ENCODE data around the gene THOC7. TPM values are rescaled to one million over a fixed set of nuclear protein-coding genes. Genes with fewer than 3 reads are reported as not detected.

THOC7 gene
- polyA plus RNA-seq, 1 donor from 2014 or later, result 67.4 TPM

DNA sequence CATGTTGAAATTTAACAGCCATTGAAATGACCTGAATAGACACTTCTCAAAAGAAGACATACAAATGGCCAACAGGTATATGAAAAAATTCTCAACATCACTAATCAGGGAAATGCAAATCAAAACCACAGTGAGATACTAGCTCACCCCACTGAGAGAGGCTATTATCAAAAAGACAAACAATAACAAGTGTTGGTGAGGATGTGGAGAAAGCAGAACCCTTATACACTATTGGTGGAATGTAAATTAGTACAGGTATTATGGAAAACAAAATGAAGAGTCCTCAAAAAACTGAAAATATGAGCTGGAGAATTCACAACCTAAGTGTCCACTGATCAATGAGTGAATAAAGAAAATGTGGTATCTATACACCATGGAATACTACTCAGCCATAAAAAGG is 21.5 kb downstream of the THOC7 start:
- H3K4me3 Mint-ChIP-seq, result no peak overlapping the region
- no peak overlapping the region for H3K27ac Mint-ChIP-seq
- H3K27me3 Mint-ChIP-seq, result no peaks in the 10 kb centered on the region
- peaks cover 0 to 2% (median 0%) of the 10 kb centered on the region in 3 donors for H3K9me3 Mint-ChIP-seq
- peaks cover 13% of the 10 kb centered on the region for H3K36me3 Mint-ChIP-seq
- peaks cover 0 to 2% (median 0%) of the 10 kb centered on the region in 3 donors for H3K4me1 Mint-ChIP-seq

DNA sequence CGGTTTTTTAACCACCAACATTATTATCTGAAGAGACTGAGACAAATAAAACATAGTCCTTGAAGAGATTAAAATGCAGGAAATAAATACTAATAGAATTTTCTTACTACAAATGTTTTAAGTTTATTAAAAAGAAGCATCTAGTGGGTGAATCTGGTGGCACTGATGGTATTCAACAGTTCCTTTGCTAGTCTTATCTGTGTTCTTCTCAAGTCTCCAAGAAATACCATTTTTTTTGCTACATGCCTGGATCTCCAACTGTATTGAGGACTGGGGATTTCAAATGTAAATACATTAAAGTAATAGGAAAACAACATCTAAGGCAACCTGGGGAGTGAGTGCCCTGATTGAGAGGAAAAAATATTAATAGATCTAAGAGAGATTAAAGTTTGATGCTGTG is 21.9 kb downstream of the THOC7 start:
- peaks cover 14% of the 10 kb centered on the region for H3K36me3 Mint-ChIP-seq
- peaks cover 0 to 2% (median 0%) of the 10 kb centered on the region in 3 donors for H3K9me3 Mint-ChIP-seq
- H3K27me3 Mint-ChIP-seq, result no peaks in the 10 kb centered on the region
- peaks cover 0 to 2% (median 0%) of the 10 kb centered on the region in 3 donors for H3K4me1 Mint-ChIP-seq
- peak overlapping the region in 1 of 3 donors; percentile 24 for H3K27ac Mint-ChIP-seq
- H3K4me3 Mint-ChIP-seq, result no peak overlapping the region

DNA sequence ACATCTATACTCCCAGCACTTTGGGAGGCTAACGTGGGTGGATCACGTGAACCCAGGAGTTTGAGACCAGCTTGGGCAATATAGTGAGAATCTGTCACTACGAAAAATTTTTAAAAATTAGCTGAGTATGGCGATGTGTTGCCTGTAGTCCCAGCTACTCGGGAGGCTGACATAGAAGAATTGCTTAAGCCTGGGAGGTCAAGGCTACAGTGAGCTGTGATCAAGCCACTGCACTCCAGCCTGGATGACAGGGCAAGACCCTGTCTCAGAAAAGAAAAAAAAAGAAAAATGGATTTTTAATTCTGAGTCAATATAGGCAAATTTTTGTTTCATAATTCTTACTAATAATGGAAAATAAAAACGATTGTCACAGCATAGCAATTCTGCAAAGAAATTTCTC is 31.2 kb downstream of the THOC7 start:
- Mint-ChIP-seq H3K36me3 (peaks cover 16% of the 10 kb centered on the region), H3K27ac (no peak overlapping the region)

DNA sequence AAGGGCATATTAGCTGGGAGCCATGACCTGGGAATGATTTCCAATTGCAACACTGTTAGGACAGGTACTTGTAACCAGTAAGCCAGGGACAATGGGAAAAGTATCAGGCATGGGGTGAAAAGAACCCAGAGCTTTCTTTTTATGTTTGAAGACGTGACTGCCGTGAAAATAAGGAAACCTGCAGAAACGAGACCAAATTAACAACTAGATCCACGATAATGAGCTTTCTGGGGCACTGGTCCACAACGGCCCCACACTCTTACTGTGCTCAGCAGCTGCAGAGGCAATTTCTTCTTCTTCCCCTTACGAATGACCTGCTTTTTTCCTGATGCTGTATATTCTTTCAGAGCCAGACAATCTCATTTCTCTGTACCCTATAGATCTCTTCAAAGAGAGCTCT is 33.1 kb downstream of the THOC7 start:
- H3K27me3 Mint-ChIP-seq, result no peaks in the 10 kb centered on the region
- H3K27ac Mint-ChIP-seq, result no peak overlapping the region
- H3K4me3 Mint-ChIP-seq, result no peak overlapping the region

More for the DNA sequence above, 31.2 kb downstream of the THOC7 start:
- H3K9me3 Mint-ChIP-seq, result no peaks in the 10 kb centered on the region
- no peaks in the 10 kb centered on the region for H3K27me3 Mint-ChIP-seq
- H3K4me3 Mint-ChIP-seq, result no peak overlapping the region
- no peaks in the 10 kb centered on the region for H3K4me1 Mint-ChIP-seq

DNA sequence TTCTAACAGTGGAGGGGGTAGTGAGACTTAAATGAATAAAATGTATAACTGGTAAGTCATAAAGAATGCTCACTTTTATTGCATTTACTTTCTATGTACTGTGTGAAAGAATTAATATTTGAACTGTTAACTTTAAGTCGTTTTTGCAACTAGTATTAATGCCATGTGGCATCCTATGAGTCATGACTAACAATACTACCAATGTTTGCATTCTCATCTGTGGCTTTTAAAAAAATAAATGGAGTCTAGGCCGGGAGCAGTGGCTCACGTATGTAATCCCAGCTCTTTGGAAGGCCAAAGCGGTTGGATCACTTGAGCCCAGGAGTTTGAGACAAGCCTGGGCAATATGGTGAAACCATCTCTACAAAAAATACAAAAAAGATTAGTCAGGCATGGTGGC is 39.3 kb downstream of the THOC7 start:
- H3K36me3 Mint-ChIP-seq, result peaks cover 2% of the 10 kb centered on the region
- H3K4me3 Mint-ChIP-seq, result no peak overlapping the region
- no peak overlapping the region for H3K27ac Mint-ChIP-seq
- no peaks in the 10 kb centered on the region for H3K9me3 Mint-ChIP-seq
- no peaks in the 10 kb centered on the region for H3K27me3 Mint-ChIP-seq
- H3K4me1 Mint-ChIP-seq, result no peaks in the 10 kb centered on the region

More for the DNA sequence above, 33.1 kb downstream of the THOC7 start:
- Mint-ChIP-seq H3K9me3 (no peaks in the 10 kb centered on the region), H3K4me1 (no peaks in the 10 kb centered on the region), H3K36me3 (peaks cover 14% of the 10 kb centered on the region)

DNA sequence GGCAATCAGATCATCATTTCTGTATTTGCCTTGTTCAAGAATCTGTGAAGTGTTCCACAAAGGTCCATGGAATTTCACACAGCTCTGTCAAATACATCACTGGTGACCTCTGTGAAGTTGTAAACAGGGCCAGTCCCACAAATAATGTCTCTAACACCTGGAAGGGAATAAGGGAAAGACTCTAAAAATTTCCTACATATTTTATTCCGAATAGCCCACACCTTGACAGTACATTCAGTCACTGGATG is 44.5 kb downstream of the THOC7 start, which contains the start of gene C3orf49:
Gene C3orf49, plus strand, starts transcription at position 149 of the 248 bp plus-strand sequence. CDS start 173 bp downstream, outside the sequence.
- no peak within 1 kb of the TSS for H3K4me3 Mint-ChIP-seq
- peak within 1 kb of the TSS in 1 of 3 donors; percentile 40 for H3K27ac Mint-ChIP-seq
- peaks cover 0 to 3% (median 0%) of the 10 kb centered on the region in 3 donors for H3K4me1 Mint-ChIP-seq
- no peaks in the 10 kb centered on the region for H3K9me3 Mint-ChIP-seq
- H3K27me3 Mint-ChIP-seq, result no peaks in the 10 kb centered on the region
- H3K36me3 Mint-ChIP-seq, result no peaks in the 10 kb centered on the region

DNA sequence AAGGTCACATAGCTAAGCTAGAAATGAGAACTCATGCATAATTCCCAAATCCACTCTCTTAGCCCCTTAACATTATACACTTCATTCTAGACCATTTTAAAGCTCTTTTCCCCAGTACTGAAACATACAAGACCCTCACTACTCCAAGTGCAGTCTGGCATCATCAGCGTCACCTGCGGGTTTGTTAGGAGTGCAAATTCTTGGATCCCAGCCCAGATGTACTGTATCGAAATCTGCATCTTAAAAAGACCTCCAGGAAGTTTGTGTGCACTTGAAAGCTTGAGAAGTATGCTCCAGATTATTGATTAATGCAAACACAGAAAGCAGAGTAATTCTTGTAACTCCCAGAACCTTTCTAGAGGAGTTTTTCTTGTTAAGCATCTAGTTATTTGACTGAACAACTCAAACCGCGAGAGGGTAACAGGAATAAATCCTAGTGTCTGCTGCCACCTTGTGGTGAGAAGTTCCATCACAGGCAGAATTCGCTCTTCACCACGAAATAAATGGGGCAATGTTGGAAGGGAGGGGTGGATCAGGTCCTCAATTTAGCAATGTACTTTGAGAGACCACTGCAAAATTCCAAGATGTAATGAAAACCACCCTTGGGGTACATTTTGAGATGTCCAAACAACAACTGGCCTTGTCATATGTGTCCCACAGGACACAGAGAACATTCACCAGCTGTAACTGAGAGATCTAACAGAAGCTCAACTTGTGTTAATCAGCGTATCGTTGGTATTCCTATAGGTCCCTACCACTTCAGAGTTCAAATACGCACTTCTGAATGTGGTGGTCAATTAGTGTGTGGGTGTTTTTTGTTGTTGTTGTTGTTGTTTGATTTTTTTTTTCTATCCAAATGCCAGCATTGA is 45.1 kb downstream of the THOC7 start:
- Mint-ChIP-seq H3K36me3 (no peaks in the 10 kb centered on the region), H3K27ac (peak overlapping the region in 1 of 3 donors; percentile 40), H3K27me3 (no peaks in the 10 kb centered on the region), H3K4me3 (no peak overlapping the region), H3K4me1 (peaks cover 0 to 3% (median 0%) of the 10 kb centered on the region in 3 donors), H3K9me3 (no peaks in the 10 kb centered on the region)

DNA sequence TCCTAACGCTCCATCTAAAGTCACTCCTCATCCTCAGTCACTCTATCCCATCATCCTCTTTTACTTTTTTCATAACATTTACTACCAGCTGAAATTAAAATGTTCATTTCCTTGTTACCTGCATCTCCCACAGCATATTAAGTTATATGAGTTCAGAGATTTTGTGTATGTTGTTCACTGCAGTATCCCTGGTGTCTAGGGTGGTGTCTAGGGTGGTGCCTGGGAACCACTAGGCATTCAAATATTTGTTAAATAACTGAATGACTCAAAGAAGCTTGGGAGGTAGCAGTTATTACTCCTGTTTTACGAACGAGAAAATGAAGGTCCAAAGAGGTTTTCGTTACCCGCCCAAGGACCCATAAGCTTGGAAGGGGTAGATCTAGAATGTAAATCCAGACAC is 46.4 kb downstream of the THOC7 start:
- Mint-ChIP-seq H3K27ac (no peak overlapping the region), H3K4me1 (peaks cover 0 to 3% (median 0%) of the 10 kb centered on the region in 3 donors), H3K27me3 (no peaks in the 10 kb centered on the region), H3K4me3 (no peak overlapping the region), H3K36me3 (no peaks in the 10 kb centered on the region), H3K9me3 (no peaks in the 10 kb centered on the region)

DNA sequence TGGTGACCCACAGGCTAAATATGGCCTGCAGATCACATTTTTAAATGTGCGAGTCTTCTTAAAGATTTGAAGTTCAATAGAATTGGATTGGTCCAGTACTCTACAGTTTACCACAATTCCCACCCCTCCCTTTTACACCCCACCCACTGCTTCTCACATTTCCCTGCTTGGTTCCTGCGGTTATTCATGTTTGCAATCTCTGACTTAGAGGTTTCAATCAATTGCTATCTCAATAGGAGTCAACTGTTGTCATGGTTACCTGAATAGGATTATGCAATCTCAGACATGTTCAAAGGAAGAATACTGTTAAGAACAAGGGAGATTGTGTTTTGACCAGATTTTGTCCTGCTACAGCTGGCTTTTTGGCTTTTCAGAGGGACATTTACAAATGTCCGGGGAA is 49.4 kb downstream of the THOC7 start:
- no peak overlapping the region for H3K4me3 Mint-ChIP-seq
- H3K4me1 Mint-ChIP-seq, result peaks cover 0 to 3% (median 0%) of the 10 kb centered on the region in 3 donors
- no peaks in the 10 kb centered on the region for H3K27me3 Mint-ChIP-seq
- H3K27ac Mint-ChIP-seq, result no peak overlapping the region
- no peaks in the 10 kb centered on the region for H3K36me3 Mint-ChIP-seq
- H3K9me3 Mint-ChIP-seq, result no peaks in the 10 kb centered on the region

DNA sequence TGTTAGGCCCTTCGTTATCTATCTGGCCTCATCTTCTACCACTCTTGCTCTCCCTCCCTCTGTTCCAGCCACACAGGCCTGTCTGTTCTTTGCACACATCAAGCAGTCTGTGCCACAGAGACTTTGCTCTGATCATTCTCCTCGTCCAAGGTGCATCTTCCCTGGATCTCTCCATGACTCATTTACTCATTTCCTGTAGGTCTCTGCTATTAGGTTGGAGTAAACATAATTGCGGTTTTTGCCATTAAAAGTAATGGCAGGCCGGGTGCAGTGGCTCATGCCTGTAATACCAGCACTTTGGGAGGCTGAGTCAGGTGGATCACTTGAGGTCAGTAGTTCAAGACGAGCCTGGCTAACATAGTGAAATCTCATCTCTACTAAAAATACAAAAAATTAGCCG is 54.0 kb downstream of the THOC7 start:
- H3K27ac Mint-ChIP-seq, result no peak overlapping the region
- no peaks in the 10 kb centered on the region for H3K9me3 Mint-ChIP-seq
- no peaks in the 10 kb centered on the region for H3K36me3 Mint-ChIP-seq
- no peaks in the 10 kb centered on the region for H3K4me1 Mint-ChIP-seq
- no peak overlapping the region for H3K4me3 Mint-ChIP-seq
- no peaks in the 10 kb centered on the region for H3K27me3 Mint-ChIP-seq

DNA sequence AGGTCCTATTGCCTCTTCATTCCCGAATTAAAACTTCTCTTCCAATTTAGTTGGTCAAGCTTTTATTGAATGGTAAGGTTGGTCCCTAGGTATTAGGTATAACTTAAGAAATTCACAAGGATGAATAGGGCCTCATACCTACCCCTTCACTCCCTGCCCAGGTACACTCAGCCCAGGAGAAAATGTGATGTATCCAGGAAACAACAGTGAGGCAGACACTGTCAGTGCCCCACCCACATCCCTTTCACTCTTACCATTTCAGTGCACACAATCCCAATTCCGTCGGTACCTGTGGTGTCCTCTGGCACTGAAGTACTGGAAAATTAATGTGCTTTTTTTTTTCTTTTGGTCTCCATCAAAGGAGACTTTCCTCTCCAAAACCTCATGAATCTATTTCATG is 55.0 kb downstream of the THOC7 start:
- Mint-ChIP-seq H3K27me3 (no peaks in the 10 kb centered on the region), H3K36me3 (no peaks in the 10 kb centered on the region), H3K9me3 (no peaks in the 10 kb centered on the region), H3K27ac (no peak overlapping the region), H3K4me1 (no peaks in the 10 kb centered on the region), H3K4me3 (no peak overlapping the region)

DNA sequence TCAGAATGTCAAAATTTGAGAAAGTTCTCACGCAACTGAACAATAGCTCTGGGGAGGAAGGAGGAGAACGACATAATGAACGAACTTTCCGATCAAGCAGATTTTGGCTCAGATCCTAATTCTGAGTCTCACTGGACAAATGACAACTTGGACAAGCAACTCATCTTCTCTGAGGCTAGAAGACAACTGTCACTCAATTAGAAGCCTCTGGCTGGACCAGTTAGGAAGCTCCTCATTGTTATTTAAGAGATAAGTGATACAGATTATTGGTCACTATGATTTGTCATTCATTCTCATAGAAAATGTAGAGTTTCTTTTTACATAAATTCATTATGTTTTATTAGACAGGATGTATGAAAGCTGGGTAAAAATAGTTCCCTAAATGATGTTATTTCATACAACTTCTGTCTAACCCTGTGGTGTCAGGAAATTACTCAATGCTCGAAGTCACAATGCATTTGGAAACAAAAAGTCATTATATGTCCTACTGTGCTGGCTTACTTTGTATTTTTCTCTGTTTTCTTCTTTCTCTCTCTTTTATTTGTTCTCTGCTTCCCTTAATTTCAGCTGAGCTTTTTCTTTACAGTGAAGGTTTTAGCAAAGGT is 55.5 kb downstream of the THOC7 start:
- Mint-ChIP-seq H3K27me3 (no peaks in the 10 kb centered on the region), H3K9me3 (no peaks in the 10 kb centered on the region), H3K4me3 (no peak overlapping the region), H3K27ac (no peak overlapping the region), H3K36me3 (no peaks in the 10 kb centered on the region), H3K4me1 (no peaks in the 10 kb centered on the region)

DNA sequence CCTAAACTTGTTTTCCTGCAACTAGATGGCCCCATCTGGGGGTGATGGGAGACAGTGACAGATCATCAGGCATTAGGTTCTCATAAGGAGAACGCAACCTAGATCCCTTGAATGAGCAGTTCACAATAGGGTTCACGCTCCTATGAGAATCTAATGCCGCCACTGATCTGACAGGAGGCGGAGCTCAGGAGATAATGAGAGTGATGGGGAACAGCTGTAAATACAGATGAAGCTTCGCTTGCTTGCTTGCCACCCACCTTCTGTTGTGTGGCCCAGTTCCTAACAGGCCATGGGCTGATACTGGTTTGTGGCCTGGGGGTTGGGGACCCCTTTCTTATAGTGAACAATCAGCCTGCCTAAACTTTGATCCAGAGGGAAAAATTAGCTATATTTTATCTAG is 59.7 kb downstream of the THOC7 start:
- Mint-ChIP-seq H3K27me3 (no peaks in the 10 kb centered on the region), H3K27ac (no peak overlapping the region), H3K4me1 (no peaks in the 10 kb centered on the region), H3K4me3 (no peak overlapping the region), H3K36me3 (peaks cover 2% of the 10 kb centered on the region), H3K9me3 (no peaks in the 10 kb centered on the region)

DNA sequence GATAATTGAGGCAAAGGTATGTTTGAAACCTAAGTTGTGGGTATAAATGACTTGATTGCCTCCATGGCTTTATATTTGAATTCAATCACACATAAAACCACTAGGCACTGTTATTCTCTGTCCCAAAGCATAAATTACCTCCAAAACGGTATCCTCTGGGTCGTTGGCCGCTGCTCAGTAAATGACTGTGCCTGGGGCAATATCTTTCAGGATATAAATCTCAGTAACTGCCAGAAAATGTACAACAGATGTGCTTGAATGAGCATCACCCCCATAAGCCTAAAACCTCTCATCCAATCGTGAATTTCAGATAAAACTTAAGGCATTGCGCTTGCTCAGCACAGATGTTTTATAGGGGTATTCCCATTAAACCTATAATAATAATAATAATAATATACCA is 63.5 kb downstream of the THOC7 start:
- no peaks in the 10 kb centered on the region for H3K4me1 Mint-ChIP-seq
- H3K9me3 Mint-ChIP-seq, result no peaks in the 10 kb centered on the region
- H3K4me3 Mint-ChIP-seq, result no peak overlapping the region
- H3K27ac Mint-ChIP-seq, result no peak overlapping the region
- H3K27me3 Mint-ChIP-seq, result peaks cover 1% of the 10 kb centered on the region
- H3K36me3 Mint-ChIP-seq, result peaks cover 2% of the 10 kb centered on the region

DNA sequence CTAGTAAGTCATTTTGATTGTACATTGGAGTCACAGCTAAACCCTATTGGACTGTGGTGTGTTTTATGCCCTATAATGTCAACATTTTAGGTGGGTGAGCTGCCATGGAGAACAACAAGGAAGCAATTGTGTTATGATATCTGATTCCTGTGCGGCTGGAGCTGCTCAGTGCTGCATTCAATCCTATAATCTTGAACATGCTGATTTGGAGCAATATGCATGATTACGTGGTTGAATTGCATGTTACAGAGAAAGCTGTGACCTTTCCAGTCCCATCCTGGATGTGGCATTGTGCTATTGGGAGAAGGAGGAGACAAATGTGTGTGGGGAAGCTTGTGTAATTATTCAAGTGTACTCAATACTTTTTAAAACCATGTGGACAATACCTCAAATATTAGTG is 64.7 kb downstream of the THOC7 start:
- H3K27ac Mint-ChIP-seq, result no peak overlapping the region
- no peaks in the 10 kb centered on the region for H3K4me1 Mint-ChIP-seq
- no peak overlapping the region for H3K4me3 Mint-ChIP-seq
- H3K9me3 Mint-ChIP-seq, result no peaks in the 10 kb centered on the region
- peaks cover 1% of the 10 kb centered on the region for H3K27me3 Mint-ChIP-seq
- H3K36me3 Mint-ChIP-seq, result peaks cover 2% of the 10 kb centered on the region

DNA sequence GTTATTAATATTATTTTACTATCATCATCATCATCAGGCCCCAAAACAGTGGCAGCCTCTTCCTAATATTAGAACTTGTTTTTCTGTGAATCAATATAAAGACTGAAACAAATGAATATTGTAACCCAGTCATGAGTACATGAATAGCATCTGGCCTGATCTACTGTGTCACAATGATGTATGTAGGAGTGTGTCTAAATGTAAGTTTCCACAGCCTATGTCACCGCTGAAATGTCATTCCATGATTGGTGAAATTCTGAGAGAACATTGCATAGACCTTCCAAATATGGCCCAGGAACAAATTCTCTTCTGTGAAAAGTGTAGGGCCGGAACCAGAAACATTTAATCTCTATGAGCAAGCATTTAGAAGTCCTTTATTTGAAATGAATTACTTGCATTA is 65.1 kb downstream of the THOC7 start:
- H3K4me3 Mint-ChIP-seq, result no peak overlapping the region
- peaks cover 2% of the 10 kb centered on the region for H3K36me3 Mint-ChIP-seq
- H3K9me3 Mint-ChIP-seq, result no peaks in the 10 kb centered on the region
- peaks cover 1% of the 10 kb centered on the region for H3K27me3 Mint-ChIP-seq
- H3K27ac Mint-ChIP-seq, result no peak overlapping the region
- no peaks in the 10 kb centered on the region for H3K4me1 Mint-ChIP-seq

Measured in IgD-negative memory B cell (primary cell).